ENCODE data around the gene ADGRG7.
"Not testable (repeated sequence)": the region's sequence is repeated elsewhere in the genome, so short reads cannot be mapped to it uniquely, and the experiment has no call there.

ADGRG7 gene

DNA sequence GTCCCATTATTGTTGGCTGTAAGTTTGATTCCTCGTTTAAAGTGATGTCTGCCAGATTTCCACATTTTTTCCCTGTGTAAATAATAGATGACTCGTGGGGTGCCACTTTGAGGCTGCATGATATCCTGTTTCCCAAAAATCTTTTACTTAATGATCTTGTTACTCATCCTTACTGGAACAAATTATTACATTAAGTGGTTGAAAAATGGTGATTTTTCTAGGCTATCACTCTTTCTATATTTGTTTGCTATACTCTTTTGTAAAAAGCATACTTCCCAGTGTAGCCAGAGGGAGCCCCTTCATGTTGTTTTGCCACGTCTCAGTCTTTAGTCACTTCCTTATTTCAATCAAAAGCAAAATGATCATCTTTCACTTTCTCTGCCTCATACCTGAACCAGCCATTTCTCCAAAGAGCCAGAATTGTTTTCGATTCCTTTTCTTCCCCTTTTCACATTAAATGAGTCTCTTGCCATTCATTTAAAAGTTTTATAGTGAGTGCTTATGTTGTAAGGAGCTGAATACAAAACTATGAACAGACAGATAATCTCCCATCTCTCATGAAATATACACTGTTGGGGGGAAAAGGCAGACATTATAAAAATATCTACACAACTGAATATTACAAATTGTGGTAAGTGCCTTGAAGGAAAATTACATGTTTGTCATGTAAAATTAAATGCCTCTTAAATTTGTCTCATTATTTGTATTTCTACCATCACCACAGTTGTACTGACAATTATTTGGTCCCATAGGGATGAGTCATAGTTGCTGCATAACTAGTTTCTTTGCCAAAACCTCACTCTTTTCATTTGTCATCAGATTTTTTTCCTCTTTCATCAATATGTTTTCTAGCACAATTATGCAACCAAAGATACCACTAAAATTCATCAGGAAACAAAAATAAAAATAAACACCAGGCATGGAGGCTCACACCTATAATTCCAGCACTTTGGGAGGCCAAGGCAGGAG lies 41.5 kb downstream of the ADGRG7 start:
- DNase-seq: peak; percentile 20

DNA sequence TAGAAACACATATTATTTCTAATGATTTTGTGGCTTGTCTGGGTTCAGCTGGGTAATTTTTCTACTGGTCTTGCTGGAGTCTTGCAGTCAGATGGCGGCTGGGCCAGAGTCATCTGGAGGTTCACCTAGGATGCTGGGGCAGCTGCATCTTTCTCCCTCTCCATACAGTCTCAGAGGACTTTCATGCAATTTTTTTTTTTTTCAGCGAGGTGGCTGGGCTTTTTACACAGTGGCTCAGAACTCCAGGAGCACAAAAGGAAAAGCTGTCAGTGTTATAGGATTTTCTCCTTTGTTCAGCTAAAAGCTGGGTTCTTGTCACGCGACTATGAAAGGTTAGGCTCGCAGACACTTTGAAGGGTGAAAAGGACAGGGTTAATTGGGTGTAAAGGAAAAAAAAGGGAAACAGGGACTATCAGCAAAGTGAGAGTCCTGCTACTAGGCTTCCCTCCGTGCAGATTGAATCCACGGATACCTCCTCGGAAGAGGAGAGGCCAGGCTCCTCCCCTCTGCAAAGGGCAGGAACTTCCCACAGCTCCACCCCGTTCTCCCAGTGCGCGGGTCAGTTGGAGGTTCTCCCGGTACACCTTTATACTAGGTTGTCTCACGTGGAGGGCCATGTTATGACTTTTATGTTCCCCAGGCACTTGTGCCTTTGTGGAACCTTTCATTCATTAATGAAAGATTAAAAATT lies 44.3 kb downstream of the ADGRG7 start:
- no peak for DNase-seq

DNA sequence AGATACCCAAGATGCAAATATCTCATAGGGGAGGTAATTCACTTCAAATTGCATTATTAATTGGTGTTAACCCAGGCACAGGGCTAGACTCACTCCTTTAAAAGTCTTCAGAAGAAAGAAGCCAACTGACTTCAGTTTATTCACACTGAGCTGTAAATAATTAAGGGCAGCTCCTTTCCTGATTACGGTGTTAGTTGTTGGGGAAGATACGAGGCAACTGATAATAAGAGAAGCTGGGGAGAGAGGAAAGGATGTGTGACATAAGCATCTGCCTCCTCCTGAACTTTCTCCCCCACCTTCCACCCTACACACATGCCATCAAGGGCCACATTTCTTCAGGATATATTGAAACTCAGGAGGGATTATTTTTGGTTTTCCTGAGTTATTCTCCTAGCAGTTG lies 47.5 kb downstream of the ADGRG7 start:
- no peak for DNase-seq

DNA sequence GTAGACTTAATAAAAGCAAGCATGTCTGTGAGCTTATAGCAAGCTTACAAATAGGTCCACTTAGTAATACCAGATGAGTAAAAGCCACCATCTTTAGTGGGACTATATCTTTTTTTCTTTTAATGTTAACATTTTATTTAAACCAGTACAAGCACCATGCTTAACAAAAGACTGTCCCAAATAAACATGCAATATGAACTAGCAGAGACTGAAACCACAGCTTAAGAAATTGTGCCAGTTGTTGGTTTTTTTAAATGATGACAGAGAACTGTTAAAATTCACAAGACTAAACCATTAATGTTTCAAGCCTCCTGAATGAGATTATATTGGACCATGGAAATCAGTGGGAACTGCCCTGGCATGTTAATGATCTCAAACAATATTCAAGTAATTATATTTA lies 51.9 kb downstream of the ADGRG7 start:
- DNase-seq: not testable (repeated sequence)

DNA sequence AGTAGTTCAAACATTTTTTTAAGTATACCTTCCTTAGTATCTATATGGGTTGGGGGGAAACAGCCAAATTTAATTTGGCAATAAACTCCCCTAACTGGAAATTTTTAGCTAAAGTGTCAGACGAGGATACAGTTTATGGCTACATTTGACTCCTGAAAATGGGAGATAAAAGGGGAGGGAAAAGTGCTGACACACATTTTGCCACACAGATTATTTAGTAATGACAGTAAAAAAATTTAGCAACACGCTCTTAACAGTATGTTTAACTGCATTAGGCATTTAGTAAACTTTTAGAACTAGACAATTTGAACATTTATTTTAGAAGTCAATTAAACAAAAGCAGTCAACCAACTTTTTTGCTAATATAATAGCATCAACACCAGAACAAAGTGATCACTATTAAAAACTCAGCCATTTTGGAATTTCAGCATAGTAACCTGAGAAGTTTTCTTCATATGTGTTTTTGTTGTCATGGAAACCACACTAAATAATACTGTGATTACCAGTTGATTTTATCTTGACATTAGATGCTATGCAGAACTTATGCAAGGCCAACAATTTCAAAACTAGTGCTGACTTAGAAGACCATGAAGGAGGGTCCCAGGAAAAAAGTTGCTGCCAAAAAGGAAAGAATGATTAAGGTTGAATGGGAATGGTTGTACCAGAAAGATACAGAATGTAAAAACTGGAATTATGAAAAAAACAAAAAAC lies 52.9 kb downstream of the ADGRG7 start:
- DNase-seq: no peak

DNA sequence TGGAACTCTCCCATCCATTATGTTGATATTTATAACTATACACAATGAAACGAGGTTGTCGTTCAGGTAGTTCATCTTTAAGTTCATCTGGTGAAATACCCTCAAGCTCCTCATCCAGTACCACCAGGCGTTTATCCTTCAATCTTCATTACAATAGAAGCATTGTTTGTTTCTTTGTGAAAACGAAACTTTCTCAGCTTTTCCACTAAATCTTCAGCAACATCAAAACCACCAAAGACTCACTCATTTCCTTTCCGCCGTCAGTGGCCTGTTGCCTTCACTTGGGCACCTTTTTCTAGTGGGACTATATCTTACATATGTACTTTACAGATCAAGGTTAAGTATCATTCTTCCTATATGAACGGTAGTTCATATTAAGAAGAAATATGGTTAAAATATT lies 55.8 kb downstream of the ADGRG7 start:
- no peak for DNase-seq

DNA sequence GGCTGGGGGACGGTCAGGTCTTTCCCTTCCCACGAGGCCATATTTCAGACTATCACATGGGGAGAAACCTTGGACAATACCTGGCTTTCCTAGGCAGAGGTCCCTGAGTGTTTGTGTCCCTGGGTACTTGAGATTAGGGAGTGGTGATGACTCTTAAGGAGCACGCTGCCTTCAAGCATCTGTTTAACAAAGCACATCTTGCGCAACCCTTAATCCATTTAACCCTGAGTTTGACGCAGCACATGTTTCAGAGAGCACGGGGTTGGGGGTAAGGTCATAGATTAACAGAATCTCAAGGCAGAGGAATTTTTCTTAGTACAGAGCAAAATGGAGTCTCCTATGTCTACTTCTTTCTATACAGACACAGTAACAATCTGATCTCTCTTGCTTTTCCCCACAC lies 57.3 kb downstream of the ADGRG7 start:
- DNase-seq: not testable (repeated sequence)

DNA sequence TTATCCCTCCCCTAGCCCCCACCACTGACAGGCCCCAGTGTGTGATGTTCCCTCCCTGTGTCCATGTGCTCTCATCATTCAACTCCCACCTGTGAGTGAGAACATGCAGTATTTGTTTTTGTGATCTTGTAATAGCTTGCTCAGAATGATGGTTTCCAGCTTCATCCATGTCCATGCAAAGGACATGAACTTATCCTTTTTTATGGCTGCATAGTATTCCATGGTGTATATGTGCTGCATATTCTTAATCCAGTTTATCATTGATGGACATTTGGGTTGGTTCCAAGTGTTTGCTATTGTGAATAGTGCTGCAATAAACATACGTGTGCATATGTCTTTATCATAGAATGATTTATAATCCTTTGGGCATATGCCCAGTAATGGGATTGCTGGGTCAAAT lies 57.9 kb downstream of the ADGRG7 start:
- DNase-seq: not testable (repeated sequence)

DNA sequence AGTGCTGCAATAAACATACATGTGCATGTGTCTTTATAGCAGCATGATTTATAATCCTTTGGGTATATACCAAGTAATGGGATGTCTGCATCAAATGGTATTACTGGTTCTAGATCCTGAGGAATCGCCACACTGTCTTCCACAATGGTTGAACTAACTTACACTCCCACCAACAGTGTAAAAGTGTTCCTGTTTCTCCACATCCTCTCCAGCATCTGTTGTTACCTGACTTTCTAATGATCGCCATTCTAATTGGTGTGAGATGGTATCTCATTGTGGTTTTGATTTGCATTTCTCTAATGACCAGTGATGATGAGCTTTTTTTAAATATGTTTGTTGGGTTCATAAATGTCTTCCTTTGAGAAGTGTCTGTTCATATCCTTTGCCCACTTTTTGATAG lies 61.6 kb downstream of the ADGRG7 start:
- not testable (repeated sequence) for DNase-seq

DNA sequence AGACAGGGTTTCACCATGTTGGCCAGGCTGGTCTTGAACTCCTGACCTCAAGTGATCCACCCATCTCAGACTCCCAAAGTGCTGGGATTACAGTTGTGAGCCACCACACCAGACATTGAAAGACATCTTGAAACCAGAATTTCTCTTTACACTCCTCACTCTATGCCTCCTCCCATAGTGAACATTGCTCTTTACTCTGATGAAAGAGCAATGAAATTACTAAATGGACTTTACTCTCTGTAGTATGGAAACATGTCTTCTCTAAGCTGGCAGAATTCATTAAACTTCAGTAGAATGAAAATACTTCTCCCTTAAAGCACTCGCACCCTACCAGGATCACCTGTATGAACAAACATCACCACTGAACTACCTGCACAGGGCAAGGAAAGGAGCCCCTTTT lies 72.1 kb downstream of the ADGRG7 start:
- DNase-seq: no peak

DNA sequence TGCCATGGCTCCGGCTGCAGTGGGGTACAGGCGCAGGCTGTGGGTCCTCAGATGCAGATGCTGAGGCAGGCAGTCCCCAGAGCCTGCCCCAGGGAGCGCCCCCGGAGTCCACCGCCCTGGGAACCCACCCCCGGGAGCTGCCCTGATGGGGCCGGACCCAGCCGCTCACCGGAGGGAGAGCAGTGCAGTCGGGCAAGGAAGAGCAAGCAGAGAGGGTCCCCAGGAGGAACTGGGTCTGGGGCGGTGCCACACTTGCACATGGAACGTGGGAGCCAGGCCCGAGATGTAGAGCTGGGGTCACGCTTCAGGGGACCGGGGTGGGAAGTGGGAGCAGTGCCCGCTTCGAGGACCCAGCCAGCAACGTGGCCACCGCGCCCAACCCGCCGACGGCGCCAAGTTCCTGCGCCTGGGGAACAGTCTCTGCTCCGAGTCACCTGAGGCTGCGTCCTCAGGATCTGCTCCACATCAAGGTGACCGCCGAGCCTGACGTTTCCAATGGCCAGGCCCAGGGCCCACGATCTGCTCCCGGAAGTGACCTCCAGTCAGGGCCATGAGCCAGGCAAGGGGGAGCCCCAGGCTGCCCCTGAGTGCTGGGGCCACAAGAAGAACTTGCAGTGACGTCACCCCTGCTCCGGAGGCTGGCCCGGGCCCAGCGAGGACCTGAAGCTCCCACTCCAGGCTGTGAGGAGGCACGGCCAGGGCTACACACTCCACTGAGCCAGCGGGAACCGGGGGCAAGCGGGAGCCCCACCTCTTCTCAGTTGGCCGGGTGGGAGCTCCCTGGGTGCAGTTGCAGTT lies 72.9 kb downstream of the ADGRG7 start:
- no peak for DNase-seq

DNA sequence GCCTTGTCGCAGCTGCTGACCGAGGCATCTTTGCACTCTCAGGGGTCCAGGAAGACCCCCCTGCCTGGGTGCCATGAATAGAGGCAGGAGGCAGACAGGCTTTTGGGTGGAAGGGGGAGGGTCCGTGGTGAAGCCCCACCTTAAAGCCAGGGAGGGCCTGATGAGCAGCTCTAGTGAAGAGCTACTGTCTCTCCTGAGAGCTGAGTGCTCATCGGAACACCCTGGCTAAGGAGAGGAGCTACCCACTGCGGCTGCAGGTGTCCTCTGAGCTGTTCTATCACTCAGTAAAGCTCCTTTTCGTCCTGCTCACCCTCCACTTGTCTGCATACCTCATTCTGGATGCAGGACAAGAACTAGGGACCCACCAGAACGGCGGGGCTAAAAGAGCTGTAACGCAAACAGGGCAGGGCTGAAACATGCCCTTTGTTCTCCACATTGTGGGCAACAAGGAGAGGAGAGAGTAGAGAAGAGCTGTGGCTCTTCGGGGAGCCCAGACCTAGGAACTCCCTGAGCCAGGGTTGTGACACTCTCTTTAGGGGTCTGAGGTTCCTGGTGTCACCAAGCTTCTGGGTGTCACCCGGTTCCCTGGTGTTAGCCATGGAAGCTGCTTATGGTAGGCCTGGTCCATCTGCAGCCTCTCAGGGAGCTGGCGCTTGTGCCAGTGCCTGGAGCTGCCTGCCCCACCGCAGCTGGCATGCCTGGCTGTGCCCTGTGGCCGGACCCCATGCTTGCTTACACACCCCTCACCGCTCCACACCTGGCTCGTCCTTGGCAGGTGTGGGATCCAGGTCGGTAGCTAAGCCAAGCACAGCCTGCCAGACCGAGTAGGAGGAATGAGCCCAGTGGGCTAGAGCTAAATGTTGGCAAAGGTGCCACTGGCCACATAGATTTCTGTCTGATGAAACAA lies 73.7 kb downstream of the ADGRG7 start:
- DNase-seq: no peak

DNA sequence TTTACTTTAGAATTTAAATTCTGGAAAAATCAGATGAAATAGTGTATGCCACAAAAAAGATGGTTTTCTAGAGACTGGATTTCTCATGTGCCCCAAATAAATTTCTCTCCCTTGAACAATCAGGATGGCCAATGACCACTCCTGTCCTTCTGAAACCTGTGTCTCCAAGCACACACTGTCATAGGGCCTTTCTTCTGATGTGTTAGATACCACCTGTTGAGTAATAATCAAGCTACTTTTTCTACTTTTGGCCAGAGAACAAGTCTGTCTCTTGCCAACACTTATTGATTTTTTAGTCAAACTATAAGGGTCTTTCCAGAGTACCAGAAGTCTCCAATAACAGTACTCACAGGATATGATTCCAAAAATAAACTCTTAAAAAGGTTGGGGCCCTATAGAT lies 83.8 kb downstream of the ADGRG7 start:
- no peak for DNase-seq

DNA sequence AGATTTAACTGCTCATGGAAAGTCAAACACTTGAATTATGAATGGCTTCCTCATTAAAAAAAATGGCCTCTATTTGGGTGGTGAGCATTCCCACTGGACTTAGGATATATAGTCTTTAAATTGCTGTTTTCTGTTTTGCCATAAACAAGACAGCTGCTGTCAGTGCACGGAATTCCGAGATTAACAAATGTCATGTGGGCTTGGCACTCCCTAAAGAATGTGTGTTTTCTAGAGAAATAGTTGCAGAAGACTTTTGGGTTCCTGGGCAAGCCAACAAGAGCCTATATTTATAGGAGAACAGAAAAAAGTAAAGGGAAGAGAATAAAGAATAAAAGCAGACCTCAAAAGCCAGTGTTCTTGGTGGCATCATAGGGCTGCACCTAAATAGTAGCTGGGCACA lies 86.3 kb downstream of the ADGRG7 start:
- no peak for DNase-seq

DNA sequence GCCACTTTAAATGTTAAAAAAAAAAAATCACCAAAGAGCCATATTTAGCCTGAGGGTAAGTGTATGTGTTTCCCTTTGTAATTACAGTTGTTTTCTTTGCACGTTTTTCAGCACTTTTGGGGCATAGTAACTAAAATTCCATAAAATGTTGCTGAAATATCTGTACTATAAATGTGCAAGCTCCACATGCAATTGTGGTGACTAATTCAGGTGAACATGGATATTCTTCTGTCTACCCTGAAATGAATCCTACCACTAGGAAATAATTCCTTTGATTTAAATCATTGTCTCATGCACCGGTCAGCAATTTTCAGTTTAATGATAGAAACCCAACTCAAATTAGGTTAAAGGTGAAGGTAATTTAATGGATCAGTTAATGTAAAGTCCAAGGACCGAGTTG lies 86.8 kb downstream of the ADGRG7 start:
- DNase-seq: no peak

DNA sequence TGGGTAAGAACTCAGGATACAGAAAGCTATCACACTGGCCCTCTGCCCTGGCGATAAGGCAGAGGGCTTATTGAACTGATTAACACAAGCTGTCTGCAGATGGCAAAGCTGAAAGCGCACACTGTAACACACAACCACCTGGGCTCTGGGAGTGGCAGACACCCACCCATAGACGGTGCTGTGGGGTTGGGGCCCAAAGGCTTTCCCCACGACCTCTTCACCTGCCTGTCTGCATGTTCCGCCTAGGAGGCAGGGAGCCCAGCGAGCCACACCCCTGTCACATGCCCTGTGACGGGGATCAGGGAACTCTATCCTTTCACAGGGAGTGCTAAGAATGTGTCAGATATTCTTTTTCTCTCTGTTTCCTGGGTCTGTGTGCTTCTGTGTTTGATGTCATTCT lies 87.8 kb downstream of the ADGRG7 start:
- DNase-seq: no peak

DNA sequence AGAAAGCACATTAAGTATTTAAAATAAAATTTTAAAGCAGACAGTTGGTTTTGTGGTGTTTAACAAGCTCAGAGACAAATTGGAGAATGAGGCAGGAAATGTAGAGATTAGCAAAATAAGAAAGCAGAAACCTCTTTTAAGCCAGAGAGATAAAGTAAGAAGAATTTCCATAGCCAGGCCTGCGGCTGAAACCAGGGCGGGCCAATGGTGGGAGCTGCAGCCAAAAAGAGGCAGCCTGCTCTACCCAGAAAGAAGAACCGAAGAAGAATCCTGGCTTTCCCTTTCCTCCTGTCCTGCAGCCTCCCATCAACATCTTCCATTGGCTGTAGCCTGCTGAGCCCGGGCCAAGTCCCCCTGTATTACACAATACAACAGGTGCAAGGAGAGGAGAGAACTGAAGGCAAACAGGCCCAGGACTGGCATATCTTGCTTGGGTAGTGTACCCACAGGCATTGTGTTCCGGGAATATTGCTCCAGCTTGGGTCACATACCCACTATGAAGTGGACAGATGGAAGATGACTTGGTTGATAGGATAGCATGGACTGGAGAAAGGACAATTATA lies 88.4 kb downstream of the ADGRG7 start:
- no peak for DNase-seq

DNA sequence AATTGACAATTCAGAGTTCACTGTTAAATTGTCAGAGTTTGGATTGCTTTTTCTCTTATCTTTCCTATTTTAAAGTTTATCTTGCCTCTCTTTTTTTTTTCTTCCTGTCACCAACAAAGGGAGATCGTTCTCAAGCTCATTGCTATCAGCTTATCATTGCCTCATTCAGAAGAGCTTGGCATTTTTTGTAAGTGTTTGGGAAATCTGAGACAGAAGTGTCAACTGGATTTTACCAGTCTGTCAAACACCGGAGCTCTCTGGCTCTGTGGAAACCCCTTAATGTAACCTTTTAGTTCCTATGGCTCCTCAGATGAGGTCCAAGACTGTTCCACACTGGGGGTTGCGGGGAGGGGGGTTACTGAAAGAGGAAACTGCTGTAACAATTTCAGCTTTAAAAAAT lies 89.3 kb downstream of the ADGRG7 start:
- DNase-seq: no peak

DNA sequence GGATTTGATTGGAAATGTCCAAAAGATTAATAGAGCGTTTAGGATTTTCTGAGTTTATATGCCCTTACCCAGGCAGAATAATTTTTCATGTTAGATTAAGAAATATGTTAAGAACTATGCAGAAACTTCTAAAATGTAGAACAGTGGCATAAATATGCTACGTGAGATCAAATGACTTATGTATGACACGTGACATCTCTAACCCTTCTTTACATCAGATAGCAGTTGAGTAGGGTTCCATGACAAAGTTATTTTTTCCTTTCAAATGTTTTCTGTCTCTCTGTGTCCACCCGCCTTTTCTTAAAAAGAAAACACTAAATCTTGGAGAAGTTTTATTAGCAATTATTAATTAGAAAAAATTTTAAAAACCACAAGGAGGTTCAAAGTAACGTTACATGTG lies 91.3 kb downstream of the ADGRG7 start:
- DNase-seq: no peak

DNA sequence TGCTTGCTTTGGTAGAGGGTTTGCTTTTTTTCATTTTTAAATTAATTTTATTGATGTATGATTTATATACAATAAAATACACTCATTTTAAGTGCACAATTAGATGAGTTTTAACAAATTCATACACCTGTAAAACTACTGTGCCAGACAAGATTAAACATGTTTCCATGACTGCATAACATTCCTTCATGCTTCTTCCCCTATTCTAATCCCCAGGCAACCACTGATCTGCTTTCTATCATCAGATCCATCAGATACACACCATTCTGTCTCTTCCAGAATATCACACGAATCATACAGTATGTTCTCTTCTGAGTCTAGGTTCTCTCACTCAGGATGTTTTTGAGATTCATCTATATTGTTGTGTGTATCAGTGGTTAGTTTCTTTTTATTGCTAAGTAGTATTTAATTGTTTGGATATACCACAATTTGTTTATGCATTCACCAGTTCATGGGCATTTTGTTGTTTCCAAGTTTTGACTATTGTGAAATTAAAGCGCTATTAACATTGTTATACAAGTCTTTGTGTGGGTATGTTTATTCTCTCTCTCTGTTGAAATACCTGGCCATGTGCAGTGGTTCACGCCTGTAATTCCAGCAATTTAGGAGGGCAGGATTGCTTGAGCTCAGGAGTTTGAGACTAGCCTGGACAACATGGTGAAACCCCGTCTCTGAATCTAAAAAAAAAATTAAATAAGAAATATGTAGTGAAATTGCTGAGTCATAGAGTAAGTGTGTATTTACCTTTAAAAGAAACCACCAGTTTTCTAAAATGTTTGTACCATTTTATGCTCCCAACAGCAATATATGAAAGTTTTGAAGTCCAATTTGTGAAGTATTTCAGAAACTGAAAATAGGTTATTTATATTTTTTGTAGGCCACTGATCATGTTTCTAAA lies 92.9 kb downstream of the ADGRG7 start:
- DNase-seq: no peak
